K562 (cell line): ENCODE results near the gene TIMM9. TPM values are rescaled to one million over a fixed set of nuclear protein-coding genes. Genes with fewer than 3 reads are reported as not detected.
A peak's percentile ranks its signal among the peaks of the same experiment; 100 is the strongest.

Experiments
- ATAC-seq: fragments of 200-7000 bp; cut with Tn5 transposase; 3 replicates; pipeline ENCODE4 v1.9.1; 2020; ENCODE audit warnings: moderate library complexity
- BruUV-seq: library from RNA; stranded (reverse); fragments of 400-500 nt; replicated peaks from 2 replicates; lab custom pipeline; 2021; lab: Mats Ljungman, UMichigan
- CTCF ChIA-PET: fragments of 300-600 bp; formaldehyde crosslinking; extraction: SDS; loops from one replicate; lab custom pipeline; 2021; ENCODE audit warnings: low intra/inter-chr PET ratio; lab: Yijun Ruan, JAX
- POLR2A ChIA-PET: fragments of 300-600, 350-650 bp; sonication (Branson Sonifier 250); formaldehyde crosslinking; extraction: SDS; loops from one replicate; lab custom pipeline; 2021; ENCODE audit warnings: antibody characterized with exemption, inconsistent platforms; lab: Yijun Ruan, JAX
- DNase-seq, 4 experiments: peaks; one replicate each; pipeline versions ENCODE4 v3.0.0 to v3.0.0-alpha.2; 2011 to 2018; ENCODE audit warnings: low spot score in 3 of 4, mixed read lengths in 3 of 4; ENCODE audit errors: extremely low read depth in 1 of 4
- FAIRE-seq: peaks from 2 replicates; lab custom pipeline; 2011; peaks lifted over from hg19 to GRCh38; lab: Jason Lieb, UNC
- H2AFZ ChIP-seq: 2 replicates; pipeline ENCODE4 v1.6.0; 2011; ENCODE audit warnings: low read depth, low read length, control low read depth, inconsistent platforms
- H3K27ac ChIP-seq: fragments of 200-600 bp; 3 replicates; pipeline ENCODE4 v1.8.0; 2011; ENCODE audit warnings: low read depth, mild to moderate bottlenecking, control low read depth, inconsistent platforms, low read length, moderate library complexity, mixed read lengths; ENCODE audit errors: extremely low read depth
- H3K27me3 ChIP-seq, 2 experiments: fragments of 300-600 bp in 1 of 2; 2 replicates in 1 of 2; 3 replicates in 1 of 2; pipeline versions ENCODE4 v1.6.0 to v1.8.0; 2011; ENCODE audit warnings: inconsistent platforms in 2 of 2, low read length in 2 of 2, mild to moderate bottlenecking in 1 of 2, mixed read lengths in 1 of 2, moderate library complexity in 1 of 2; ENCODE audit not compliant: control insufficient read depth in 2 of 2, insufficient read depth in 2 of 2
- H3K36me3 ChIP-seq: fragments of 300-600 bp; 3 replicates; pipeline ENCODE4 v1.8.0; 2011; ENCODE audit warnings: mild to moderate bottlenecking, low read length, inconsistent platforms; ENCODE audit not compliant: control insufficient read depth, insufficient read depth
- H3K4me1 ChIP-seq, 2 experiments: fragments of 200-600 bp in 1 of 2; replicated peaks in 1 of 2; 2 replicates in 1 of 2; 3 replicates in 1 of 2; pipeline versions ENCODE4 v1.5.1 to v1.8.0; 2011; ENCODE audit warnings: inconsistent platforms in 2 of 2, low read length in 2 of 2, mild to moderate bottlenecking in 1 of 2, mixed read lengths in 1 of 2, moderate library complexity in 1 of 2; ENCODE audit not compliant: control insufficient read depth in 2 of 2, insufficient read depth in 2 of 2
- H3K4me2 ChIP-seq: 2 replicates; pipeline ENCODE4 v1.6.1; 2011; ENCODE audit warnings: low read length, control low read depth, inconsistent platforms, mixed read lengths; ENCODE audit not compliant: insufficient read depth
- H3K4me3 ChIP-seq: fragments of 200-600 bp; sonication (generic), shearing (Covaris generic); 2 replicates; pipeline ENCODE4 v1.5.1; 2016; ENCODE audit warnings: control low read depth, inconsistent platforms
- H3K79me2 ChIP-seq: fragments of 200-600 bp; 3 replicates; pipeline ENCODE4 v1.8.0; 2011; ENCODE audit warnings: low read length, inconsistent platforms; ENCODE audit not compliant: control insufficient read depth, insufficient read depth
- H3K9ac ChIP-seq, 2 experiments: 2 replicates each; pipeline versions ENCODE4 v1.6.0 to v1.6.1; 2011; ENCODE audit warnings: low read depth in 2 of 2, low read length in 2 of 2, control low read depth in 1 of 2, inconsistent platforms in 1 of 2, mild to moderate bottlenecking in 1 of 2, mixed read lengths in 1 of 2; ENCODE audit not compliant: insufficient read depth in 1 of 2
- H3K9me1 ChIP-seq: one replicate; pipeline ENCODE4 v1.6.0; 2011; ENCODE audit warnings: inconsistent platforms, mild to moderate bottlenecking, low read length, moderate library complexity; ENCODE audit not compliant: control insufficient read depth, insufficient read depth
- H3K9me3 ChIP-seq: replicated peaks from 2 replicates; pipeline ENCODE4 v1.5.1; 2011; ENCODE audit warnings: low read depth, low read length, inconsistent platforms; ENCODE audit not compliant: control insufficient read depth, insufficient read depth
- H4K20me1 ChIP-seq: replicated peaks from 2 replicates; pipeline ENCODE4 v1.6.1; 2011; ENCODE audit warnings: low read length, inconsistent platforms, mixed read lengths; ENCODE audit not compliant: control insufficient read depth, insufficient read depth
- ATF1 ChIP-seq, 2 experiments: fragments of 450-650 bp in 1 of 2; IDR thresholded peaks; 2 replicates each; pipeline ENCODE4 v1.6.1; 2016; ENCODE audit warnings: missing compliant biosample characterization in 1 of 2, missing genetic modification characterization in 1 of 2
- CC2D1A ChIP-seq: fragments of 450-650 bp; IDR thresholded peaks from 2 replicates; pipeline ENCODE4 v1.6.1; 2017; ENCODE audit warnings: mild to moderate bottlenecking
- ESRRA ChIP-seq: fragments of 450-650 bp; IDR thresholded peaks from 2 replicates; pipeline ENCODE4 v1.6.1; 2014; ENCODE audit warnings: low read depth, mild to moderate bottlenecking, moderate library complexity, borderline replicate concordance
- HNRNPK ChIP-seq: fragments of 200-400 bp; formaldehyde crosslinking; IDR thresholded peaks from one replicate; pipeline ENCODE4 v1.6.1; 2018; ENCODE audit warnings: mild to moderate bottlenecking, low read depth, low read length; ENCODE audit not compliant: poor library complexity, severe bottlenecking
- IFI16 ChIP-seq: fragments of 250-450 bp; sonication (Bioruptor Pico); IDR thresholded peaks from 2 replicates; pipeline ENCODE4 v2.1.2; 2022; ENCODE audit warnings: mild to moderate bottlenecking, inconsistent platforms
- IRF2 ChIP-seq: sonication (generic); formaldehyde crosslinking; IDR thresholded peaks from 2 replicates; pipeline ENCODE4 v1.8.1; 2022; ENCODE audit warnings: mild to moderate bottlenecking, missing genetic modification reagents
- KDM4B ChIP-seq, 2 experiments: fragments of 450-650 bp in 1 of 2; sonication (generic) in 1 of 2; IDR thresholded peaks; 2 replicates each; pipeline ENCODE4 v1.6.1; 2016 to 2017; ENCODE audit warnings: borderline replicate concordance in 2 of 2, antibody characterized with exemption in 1 of 2, low read depth in 1 of 2, mild to moderate bottlenecking in 1 of 2
- MEIS2 ChIP-seq: fragments of 450-650 bp; IDR thresholded peaks from 2 replicates; pipeline ENCODE4 v1.6.1; 2014; ENCODE audit warnings: mild to moderate bottlenecking; ENCODE audit not compliant: partially characterized antibody
- MXI1 ChIP-seq: IDR thresholded peaks from 2 replicates; pipeline ENCODE4 v1.6.1; 2011; ENCODE audit warnings: low read depth, mild to moderate bottlenecking, improper control_type of control experiment, low read length
- MYC ChIP-seq, 2 experiments: fragments of 250-450 bp in 1 of 2; sonication (Bioruptor Pico) in 1 of 2; IDR thresholded peaks; 2 replicates each; pipeline versions ENCODE4 v1.5.1 to v1.6.1; 2012 to 2021; ENCODE audit warnings: low read depth in 2 of 2, borderline replicate concordance in 1 of 2, improper control_type of control experiment in 1 of 2, low read length in 1 of 2, mild to moderate bottlenecking in 1 of 2, moderate library complexity in 1 of 2
- POLR2AphosphoS2 ChIP-seq: IDR thresholded peaks from 2 replicates; pipeline ENCODE4 v1.6.1; 2012; ENCODE audit warnings: low read length, improper control_type of control experiment
- POLR2G ChIP-seq: fragments of 200-400 bp; formaldehyde crosslinking; IDR thresholded peaks from 2 replicates; pipeline ENCODE4 v1.6.1; 2017; ENCODE audit warnings: low read depth, mild to moderate bottlenecking, antibody characterized with exemption, low read length, moderate library complexity
- SAFB ChIP-seq: fragments of 200-400 bp; formaldehyde crosslinking; IDR thresholded peaks from 2 replicates; pipeline ENCODE4 v1.6.1; 2017; ENCODE audit warnings: low read depth, low read length, borderline replicate concordance
- ZNF41 ChIP-seq: fragments of 250-450 bp; sonication (Bioruptor Pico); conservative IDR thresholded peaks from 2 replicates; pipeline ENCODE4 v1.4.0; 2020; ENCODE audit warnings: mild to moderate bottlenecking
- WGBS: fragments of 100-300 bp; shearing (Covaris generic); methylation state at CpG from one replicate; pipeline ENCODE4 v1.1.6; 2016; ENCODE audit warnings: low coverage, mixed read lengths; ENCODE audit not compliant: insufficient coverage; ENCODE audit errors: missing lambda C conversion rate; 5-methylcytosine and 5-hydroxymethylcytosine counted together
- in situ Hi-C: fragments of 300-500 bp; cut with MboI; formaldehyde crosslinking; loops from 4 replicates; pipeline ENCODE4 v1.15.0; 2018; ENCODE audit warnings: inconsistent platforms, mixed read lengths
- intact Hi-C: fragments of 100-400 bp; cut with micrococcal nuclease; formaldehyde crosslinking; loops from 2 replicates; pipeline ENCODE4 v1.14.2; 2022
- polyA plus RNA-seq, 8 experiments: library from polyadenylated mRNA; depleted of rRNA in 4 of 8; stranded (reverse) in 5 of 8; unstranded in 3 of 8; fragments of >200 nt; fragmentation: Nextera tagmentation in 2 of 8; fragmentation: Illumina TruSeq in 1 of 8; extraction: Ambion mirVana in 2 of 8; extraction: Trizol in 1 of 8; gene quantifications; 2 replicates each; pipeline versions ENCODE4 v1.2.1 to v1.2.3, GENCODE V29; 2011 to 2014; ENCODE audit warnings: inconsistent platforms in 1 of 8, missing spikeins in 1 of 8
- total RNA-seq, 7 experiments: library from RNA; depleted of rRNA in 6 of 7; stranded (reverse); fragments of >200 nt in 6 of 7; fragmentation: Illumina TruSeq in 2 of 7; extraction: Trizol in 2 of 7; gene quantifications; 2 replicates each; pipeline versions ENCODE4 v1.2.1 to v1.2.3, GENCODE V29; 2011 to 2021; ENCODE audit warnings: low replicate concordance in 1 of 7
- TF ChIP-seq, protein P1 (sequence below), 3 experiments: fragments of 200-800 bp in 1 of 3; sonication (Bioruptor generic) in 1 of 3; sonication (generic) in 1 of 3; formaldehyde crosslinking in 1 of 3; IDR thresholded peaks; 2 replicates each; pipeline versions ENCODE4 v1.6.1 to v1.8.0; 2016 to 2022; ENCODE audit warnings: mild to moderate bottlenecking in 2 of 3, missing compliant biosample characterization in 2 of 3, missing genetic modification characterization in 2 of 3, missing genetic modification reagents in 1 of 3
- TF ChIP-seq, protein P2 (sequence below): sonication (generic); formaldehyde crosslinking; IDR thresholded peaks from 2 replicates; pipeline ENCODE4 v1.8.1; 2022; ENCODE audit warnings: missing genetic modification reagents
- TF ChIP-seq, protein P3 (sequence below): sonication (generic); formaldehyde crosslinking; IDR thresholded peaks from 2 replicates; pipeline ENCODE4 v1.8.0; 2023; ENCODE audit warnings: mild to moderate bottlenecking, missing genetic modification reagents

The TIMM9 gene
- total and polyA plus RNA-seq, 9 of the 15 experiments (the other 6 are each of a cell fraction or from before 2014, with no cell fraction given) = 28.0 to 101 (median 54.3) TPM

DNA sequence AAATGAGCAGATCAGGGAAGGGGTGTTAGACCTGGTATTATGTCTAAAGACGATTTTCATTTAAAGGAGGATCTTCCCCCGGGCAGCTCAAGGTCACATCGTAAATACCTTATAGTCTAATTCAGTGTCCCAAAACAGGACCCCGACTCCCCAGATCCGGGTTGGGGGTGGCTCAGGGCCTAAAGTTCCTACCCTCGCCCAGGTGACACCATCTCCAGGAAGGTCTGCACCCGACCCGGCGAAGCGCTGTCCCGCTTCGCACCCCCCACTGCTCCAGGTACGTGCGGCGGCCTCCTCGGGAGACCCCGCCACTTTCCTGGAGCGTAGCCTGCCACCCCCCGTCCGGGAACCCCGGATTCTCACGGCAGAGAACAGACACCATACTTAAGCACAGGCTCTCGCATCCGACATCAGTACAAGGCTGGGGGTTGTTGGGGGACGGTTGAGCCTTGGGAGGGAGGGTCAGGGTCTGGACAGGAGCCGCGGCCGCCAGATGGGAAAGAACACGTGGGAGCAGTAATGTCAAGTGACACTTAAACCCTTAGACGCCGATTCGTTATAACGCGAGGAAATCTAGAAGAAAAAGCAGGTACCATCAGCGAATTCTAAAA, 556 bp downstream of the TIMM9 start:
- Histone ChIP-seq H3K9me3 (no peaks in the 10 kb centered on the region), H3K79me2 (peaks cover 72% of the 10 kb centered on the region), H2AFZ (peak overlapping the region; percentile 99), H3K4me1 (peaks cover 3 to 7% of the 10 kb centered on the region in 2 experiments; a peak in 4 of 5 replicates), H3K4me2 (peak overlapping the region; percentile 91), H3K9me1 (no peaks in the 10 kb centered on the region), H3K9ac (peak overlapping the region; percentile 94 to 99), H4K20me1 (no peaks in the 10 kb centered on the region), H3K4me3 (peak overlapping the region; percentile 70), H3K27ac (peak overlapping the region; percentile 100), H3K36me3 (peaks cover 43% of the 10 kb centered on the region), H3K27me3 (no peaks in the 10 kb centered on the region)
- CTCF ChIA-PET = no interaction called here
- intact Hi-C loops = loop anchor here (2.0 kb wide), 2 partner anchors 128 to 182 kb away; partner anchors contain the start of genes ARID4A and PSMA3
- in situ Hi-C loops = no loop called here
- DNase-seq = peak; percentile 45 to 77 (median 50)
- ATAC-seq = peak; percentile 73
- under 1% methylated on average over 28 of the region's 35 CpGs for whole genome bisulfite sequencing
- FAIRE-seq = no peak
- POLR2A ChIA-PET = interaction anchor here (0.7 to 1.6 kb wide), 3 partner anchors 11 to 1517 kb away, joined by 3 to 6 read pairs (median 4); no protein-coding TSS in a partner anchor
- BruUV-seq = TSS peak; percentile 72
- no peak for TF ChIP-seq ZNF41
- peak; percentile 88 for TF ChIP-seq MXI1
- peak; percentile 4 for TF ChIP-seq MEIS2
- TF ChIP-seq KDM4B (IDR thresholded peaks at IDR 0.05; ENCODE audit: borderline replicate concordance in 2 of 2, low read depth in 1 of 2) = no peak
- TF ChIP-seq, protein P1, sequence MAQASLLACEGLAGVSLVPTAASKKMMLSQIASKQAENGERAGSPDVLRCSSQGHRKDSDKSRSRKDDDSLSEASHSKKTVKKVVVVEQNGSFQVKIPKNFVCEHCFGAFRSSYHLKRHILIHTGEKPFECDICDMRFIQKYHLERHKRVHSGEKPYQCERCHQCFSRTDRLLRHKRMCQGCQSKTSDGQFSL (CRISPR knock-in tag; IDR thresholded peaks at IDR 0.05) = peak; percentile 86
- TF ChIP-seq, protein P1 (tag; IDR thresholded peaks at IDR 0.05) = peak in 1 of 2 experiments; percentile 58; a peak in 1 of 4 replicates
- peak; percentile 76; the same call in 1 of the 2 replicates for TF ChIP-seq POLR2G
- TF ChIP-seq POLR2AphosphoS2 = no peak
- TF ChIP-seq, protein P2, sequence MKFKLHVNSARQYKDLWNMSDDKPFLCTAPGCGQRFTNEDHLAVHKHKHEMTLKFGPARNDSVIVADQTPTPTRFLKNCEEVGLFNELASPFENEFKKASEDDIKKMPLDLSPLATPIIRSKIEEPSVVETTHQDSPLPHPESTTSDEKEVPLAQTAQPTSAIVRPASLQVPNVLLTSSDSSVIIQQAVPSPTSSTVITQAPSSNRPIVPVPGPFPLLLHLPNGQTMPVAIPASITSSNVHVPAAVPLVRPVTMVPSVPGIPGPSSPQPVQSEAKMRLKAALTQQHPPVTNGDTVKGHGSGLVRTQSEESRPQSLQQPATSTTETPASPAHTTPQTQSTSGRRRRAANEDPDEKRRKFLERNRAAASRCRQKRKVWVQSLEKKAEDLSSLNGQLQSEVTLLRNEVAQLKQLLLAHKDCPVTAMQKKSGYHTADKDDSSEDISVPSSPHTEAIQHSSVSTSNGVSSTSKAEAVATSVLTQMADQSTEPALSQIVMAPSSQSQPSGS (CRISPR knock-in tag) = no peak
- no peak for TF ChIP-seq SAFB
- peak; percentile 38 for TF ChIP-seq ESRRA
- TF ChIP-seq IFI16 (CRISPR knock-in tag) = no peak
- TF ChIP-seq, protein P3, sequence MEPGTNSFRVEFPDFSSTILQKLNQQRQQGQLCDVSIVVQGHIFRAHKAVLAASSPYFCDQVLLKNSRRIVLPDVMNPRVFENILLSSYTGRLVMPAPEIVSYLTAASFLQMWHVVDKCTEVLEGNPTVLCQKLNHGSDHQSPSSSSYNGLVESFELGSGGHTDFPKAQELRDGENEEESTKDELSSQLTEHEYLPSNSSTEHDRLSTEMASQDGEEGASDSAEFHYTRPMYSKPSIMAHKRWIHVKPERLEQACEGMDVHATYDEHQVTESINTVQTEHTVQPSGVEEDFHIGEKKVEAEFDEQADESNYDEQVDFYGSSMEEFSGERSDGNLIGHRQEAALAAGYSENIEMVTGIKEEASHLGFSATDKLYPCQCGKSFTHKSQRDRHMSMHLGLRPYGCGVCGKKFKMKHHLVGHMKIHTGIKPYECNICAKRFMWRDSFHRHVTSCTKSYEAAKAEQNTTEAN (CRISPR knock-in tag) = no peak
- peak; percentile 97 for TF ChIP-seq MYC (IDR thresholded peaks at IDR 0.05; ENCODE audit: low read depth, low read length)
- peak; percentile 78; the same call in 1 of the 2 replicates for TF ChIP-seq MYC (CRISPR knock-in tag; IDR thresholded peaks at IDR 0.05; ENCODE audit: borderline replicate concordance, low read depth)
- no peak for TF ChIP-seq HNRNPK
- no peak for TF ChIP-seq CC2D1A
- no peak for TF ChIP-seq ATF1 (CRISPR knock-in tag; IDR thresholded peaks at IDR 0.05)
- no peak for TF ChIP-seq ATF1 (tag; IDR thresholded peaks at IDR 0.05)
- TF ChIP-seq IRF2 (CRISPR knock-in tag) = no peak
